Measurements from ENCODE around the gene HACD2.

GRCh38 chr3:123480428-123480827, 104.4 kb downstream of the HACD2 start:
- TF ChIP-seq CTCF (optimal IDR thresholded peaks at IDR 0.05 in 1 of 3, IDR thresholded peaks at IDR 0.05 in 1 of 3, conservative IDR thresholded peaks at IDR 0.05 in 1 of 3; ENCODE audit: extremely low read depth in 1 of 3, insufficient read depth in 2 of 3, low read length in 3 of 3) (no peak), EZH2 (IDR thresholded peaks at IDR 0.05; ENCODE audit: low read length) (no peak)

Data from keratinocyte (primary cell).